Natural killer cell (primary cell): ENCODE results near the gene BIRC3. TPM values are rescaled to one million over a fixed set of nuclear protein-coding genes. Genes with fewer than 3 reads are reported as not detected.
"Not testable (repeated sequence)": the region's sequence is repeated elsewhere in the genome, so short reads cannot be mapped to it uniquely, and the experiment has no call there.

Source experiments
- ATAC-seq, 3 donors: fragments of 150-1000 bp in 2 of 3; fragments of 200-7000 bp in 1 of 3; cut with Tn5 transposase; 1 replicate in 1 of 3; 2 replicates in 2 of 3; pipeline ENCODE4 v1.10.0; 2021; ENCODE audit warnings: mild to moderate bottlenecking in 2 of 3, moderate library complexity in 2 of 3
- DNase-seq, 2 donors: peaks; one replicate each; pipeline versions ENCODE4 v3.0.0 to v3.0.0-alpha.2; 2013 to 2021; ENCODE audit warnings: mixed read lengths in 1 of 2
- H3K27ac ChIP-seq: one replicate; pipeline ENCODE4 v1.5.1; 2013; ENCODE audit warnings: mild to moderate bottlenecking, low read length
- H3K27me3 ChIP-seq: one replicate; pipeline ENCODE4 v1.6.1; 2013; ENCODE audit warnings: low read length; ENCODE audit not compliant: control insufficient read depth, insufficient read depth
- H3K36me3 ChIP-seq: one replicate; pipeline ENCODE4 v1.6.1; 2013; ENCODE audit warnings: low read length; ENCODE audit not compliant: control insufficient read depth, insufficient read depth
- H3K4me1 ChIP-seq: one replicate; pipeline ENCODE4 v1.6.1; 2013; ENCODE audit warnings: low read length; ENCODE audit not compliant: control insufficient read depth, insufficient read depth
- H3K4me3 ChIP-seq: one replicate; pipeline ENCODE4 v1.5.1; 2013; ENCODE audit warnings: low read length
- H3K9me3 ChIP-seq: one replicate; pipeline ENCODE4 v1.6.1; 2013; ENCODE audit warnings: low read length; ENCODE audit not compliant: control insufficient read depth, insufficient read depth
- H3K27ac Mint-ChIP-seq, 2 donors: one replicate each; pipeline ENCODE4 v1.8.0; 2022; ENCODE audit warnings: mild to moderate bottlenecking in 2 of 2, mixed read lengths in 2 of 2, moderate library complexity in 1 of 2
- H3K27me3 Mint-ChIP-seq, 2 donors: one replicate each; pipeline ENCODE4 v1.8.0; 2022; ENCODE audit warnings: low read depth in 2 of 2, mixed read lengths in 2 of 2
- H3K36me3 Mint-ChIP-seq: one replicate; pipeline ENCODE4 v1.8.0; 2022; ENCODE audit warnings: mixed read lengths
- H3K4me1 Mint-ChIP-seq, 2 donors: one replicate each; pipeline ENCODE4 v1.8.0; 2022; ENCODE audit warnings: mixed read lengths in 2 of 2
- H3K4me3 Mint-ChIP-seq: one replicate; pipeline ENCODE4 v1.8.0; 2022; ENCODE audit warnings: mild to moderate bottlenecking, moderate library complexity, mixed read lengths
- H3K9me3 Mint-ChIP-seq, 2 donors: one replicate each; pipeline ENCODE4 v1.8.0; 2022; ENCODE audit warnings: mixed read lengths in 2 of 2
- WGBS: methylation state at CpG from one replicate; pipeline ENCODE4 v1.1.7; 2013; ENCODE audit warnings: missing lambda C conversion rate; ENCODE audit not compliant: insufficient coverage; 5-methylcytosine and 5-hydroxymethylcytosine counted together
- intact Hi-C: fragments of 100-400 bp; cut with micrococcal nuclease; formaldehyde crosslinking; loops from one replicate; pipeline ENCODE4 v1.14.2; 2022
- total RNA-seq, 4 donors: library from RNA; stranded (reverse); fragments of 120-200 nt in 1 of 4; gene quantifications; one replicate each; pipeline versions ENCODE4 v1.2.3 to v1.2.4, GENCODE V29; 2013 to 2022
- TF ChIP-seq, protein P1 (sequence below): fragments of 200-600 bp; IDR thresholded peaks from one replicate; pipeline ENCODE4 v1.8.0; 2022; ENCODE audit warnings: antibody characterized with exemption

The BIRC3 gene
- total RNA-seq, 3 donors from 2014 or later (not counting 1 experiment from before 2014, with no cell fraction given) = 14.2 to 92.3 (median 20.1) TPM

DNA sequence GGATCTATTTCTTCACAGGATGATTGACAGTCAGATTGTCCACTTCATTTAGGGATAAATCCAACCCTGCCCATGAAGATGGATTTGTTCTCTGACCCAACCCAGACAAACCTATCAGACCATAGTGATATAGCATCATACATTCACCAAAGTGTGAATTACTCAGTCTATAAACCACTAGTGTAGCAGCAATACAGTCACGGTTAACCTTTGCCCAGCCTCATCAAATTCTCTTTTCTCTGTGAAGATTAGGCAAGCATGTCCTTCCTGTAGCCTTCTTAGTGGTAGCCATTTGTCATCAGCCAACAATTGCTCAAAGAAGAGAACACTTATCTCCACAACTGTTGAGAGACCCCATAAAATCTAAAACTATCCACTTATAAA, 15.3 kb downstream of the BIRC3 start:
- no peak overlapping the region for H3K27ac ChIP-seq
- no peak overlapping the region for H3K4me3 ChIP-seq
- no peaks in the 10 kb centered on the region for H3K9me3 Mint-ChIP-seq
- ATAC-seq = no peak
- H3K36me3 Mint-ChIP-seq = peaks cover 12% of the 10 kb centered on the region
- H3K27me3 ChIP-seq = no peaks in the 10 kb centered on the region
- H3K27me3 Mint-ChIP-seq = no peaks in the 10 kb centered on the region
- intact Hi-C loops = no loop called here
- TF ChIP-seq, protein P1, sequence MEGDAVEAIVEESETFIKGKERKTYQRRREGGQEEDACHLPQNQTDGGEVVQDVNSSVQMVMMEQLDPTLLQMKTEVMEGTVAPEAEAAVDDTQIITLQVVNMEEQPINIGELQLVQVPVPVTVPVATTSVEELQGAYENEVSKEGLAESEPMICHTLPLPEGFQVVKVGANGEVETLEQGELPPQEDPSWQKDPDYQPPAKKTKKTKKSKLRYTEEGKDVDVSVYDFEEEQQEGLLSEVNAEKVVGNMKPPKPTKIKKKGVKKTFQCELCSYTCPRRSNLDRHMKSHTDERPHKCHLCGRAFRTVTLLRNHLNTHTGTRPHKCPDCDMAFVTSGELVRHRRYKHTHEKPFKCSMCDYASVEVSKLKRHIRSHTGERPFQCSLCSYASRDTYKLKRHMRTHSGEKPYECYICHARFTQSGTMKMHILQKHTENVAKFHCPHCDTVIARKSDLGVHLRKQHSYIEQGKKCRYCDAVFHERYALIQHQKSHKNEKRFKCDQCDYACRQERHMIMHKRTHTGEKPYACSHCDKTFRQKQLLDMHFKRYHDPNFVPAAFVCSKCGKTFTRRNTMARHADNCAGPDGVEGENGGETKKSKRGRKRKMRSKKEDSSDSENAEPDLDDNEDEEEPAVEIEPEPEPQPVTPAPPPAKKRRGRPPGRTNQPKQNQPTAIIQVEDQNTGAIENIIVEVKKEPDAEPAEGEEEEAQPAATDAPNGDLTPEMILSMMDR = no peak
- no peak overlapping the region for H3K4me3 Mint-ChIP-seq
- H3K27ac Mint-ChIP-seq = peak overlapping the region in 1 of 2 donors; percentile 4
- WGBS = 67% methylated on average over 1 of the region's 1 CpG
- no peaks in the 10 kb centered on the region for H3K9me3 ChIP-seq
- no peaks in the 10 kb centered on the region for H3K4me1 ChIP-seq
- H3K36me3 ChIP-seq = peaks cover 77% of the 10 kb centered on the region
- peaks cover 0 to 4% of the 10 kb centered on the region in 2 donors for H3K4me1 Mint-ChIP-seq
- DNase-seq = no peak

DNA sequence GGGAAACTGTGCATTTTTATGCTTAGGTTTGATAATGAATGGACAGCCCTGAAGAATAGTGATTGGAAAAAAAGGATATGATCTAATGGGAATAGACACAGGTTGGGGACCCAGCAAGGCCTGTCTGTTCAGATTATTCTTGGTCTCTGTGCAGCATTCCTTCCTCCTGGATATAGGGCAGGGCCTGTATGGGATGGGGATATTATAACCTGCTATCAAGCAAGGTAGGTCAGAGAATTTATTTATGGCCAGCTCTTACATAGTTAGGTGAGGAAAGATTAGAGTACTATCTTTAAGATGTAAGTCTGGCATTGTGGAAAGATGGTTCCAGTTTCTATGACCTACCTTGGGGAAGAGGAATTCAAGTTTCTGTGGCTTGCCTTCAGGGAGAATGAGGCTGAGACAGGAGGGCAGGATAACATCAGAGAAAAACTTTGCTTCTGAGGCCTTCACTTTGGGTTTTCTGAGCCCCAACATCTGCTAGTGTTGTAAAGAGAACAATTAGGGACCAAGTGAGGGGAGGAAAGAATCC, 21.3 kb downstream of the BIRC3 start:
- DNase-seq (no peak), ATAC-seq (no peak)
- peaks cover 34% of the 10 kb centered on the region for H3K36me3 ChIP-seq
- Mint-ChIP-seq H3K27me3 (no peaks in the 10 kb centered on the region), H3K36me3 (no peaks in the 10 kb centered on the region), H3K27ac (no peak overlapping the region), H3K4me3 (no peak overlapping the region), H3K9me3 (no peaks in the 10 kb centered on the region), H3K4me1 (peaks cover 5% of the 10 kb centered on the region in 2 donors)
- H3K27ac ChIP-seq = no peak overlapping the region
- intact Hi-C loops = no loop called here
- H3K4me3 ChIP-seq = no peak overlapping the region
- no peaks in the 10 kb centered on the region for H3K27me3 ChIP-seq
- H3K4me1 ChIP-seq = peaks cover 2% of the 10 kb centered on the region
- H3K9me3 ChIP-seq = no peaks in the 10 kb centered on the region
- TF ChIP-seq, protein P1 = no peak

DNA sequence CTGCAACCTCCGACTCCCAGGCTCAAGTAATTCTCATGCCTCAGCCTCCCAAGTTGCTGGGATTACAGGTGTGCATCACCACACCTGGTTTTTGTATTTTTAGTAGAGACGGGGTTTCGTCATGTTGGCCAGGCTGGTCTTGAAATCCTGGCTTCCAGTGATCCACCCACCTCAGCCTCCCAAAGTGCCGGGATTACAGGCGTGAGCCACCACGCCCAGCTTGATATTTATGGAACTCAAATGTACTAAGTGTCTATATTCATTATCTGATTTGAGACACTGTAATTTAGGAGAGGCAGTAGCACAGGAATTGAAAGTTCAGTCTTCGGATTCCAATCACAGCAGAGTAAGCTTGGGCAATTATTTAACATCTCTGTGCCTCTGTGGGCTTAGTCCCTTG, 24.0 kb downstream of the BIRC3 start:
- ATAC-seq, H3K27ac Mint-ChIP-seq: not testable (repeated sequence)
- intact Hi-C loops = loop anchor here (1.0 to 5.0 kb wide), 3 partner anchors 154 to 325 kb away; no protein-coding TSS in a partner anchor

DNA sequence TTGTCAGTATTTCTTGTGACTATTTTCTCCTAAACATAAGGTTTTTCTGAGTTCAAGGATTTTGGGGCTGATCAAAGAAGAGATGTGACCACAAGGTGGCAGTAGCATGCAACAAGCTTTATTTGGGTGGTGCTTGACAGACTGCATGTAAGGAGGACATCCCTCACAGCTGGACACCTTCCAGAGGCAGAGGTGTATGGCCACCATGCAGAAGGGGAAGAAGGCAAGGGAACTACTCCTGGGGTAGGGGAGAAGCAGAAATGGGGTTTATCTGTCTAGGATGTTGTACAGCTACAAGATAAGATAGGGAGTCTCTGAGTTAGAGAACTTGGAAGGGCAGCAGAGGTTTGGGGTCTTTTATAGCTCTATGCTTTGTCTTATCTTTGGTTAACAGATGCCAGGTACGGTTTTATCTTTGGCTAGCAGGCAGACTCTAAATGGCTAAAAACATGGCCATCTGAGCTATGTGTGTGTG, 24.6 kb downstream of the BIRC3 start:
- intact Hi-C loops = loop anchor here (1.0 to 5.0 kb wide), 3 partner anchors 153 to 325 kb away; no protein-coding TSS in a partner anchor
- Histone ChIP-seq H3K9me3 (no peaks in the 10 kb centered on the region), H3K4me1 (peaks cover 6% of the 10 kb centered on the region), H3K27ac (no peak overlapping the region), H3K27me3 (no peaks in the 10 kb centered on the region), H3K4me3 (no peak overlapping the region), H3K36me3 (peaks cover 18% of the 10 kb centered on the region)
- Mint-ChIP-seq H3K9me3 (no peaks in the 10 kb centered on the region), H3K27me3 (no peaks in the 10 kb centered on the region), H3K4me3 (peak overlapping the region; percentile 5), H3K36me3 (no peaks in the 10 kb centered on the region), H3K27ac (no peak overlapping the region), H3K4me1 (peaks cover 17 to 18% of the 10 kb centered on the region in 2 donors)
- DNase-seq = peak; percentile 51 to 92
- TF ChIP-seq, protein P1 = peak; percentile 84
- ATAC-seq = peak; percentile 41 to 63 (median 47)
- no CpG with 5 or more reads among the region's 1 CpG for WGBS

More for the DNA sequence above, 24.0 kb downstream of the BIRC3 start:
- H3K9me3 Mint-ChIP-seq, DNase-seq, H3K27ac ChIP-seq, H3K4me1 ChIP-seq, H3K4me3 Mint-ChIP-seq, H3K27me3 ChIP-seq, H3K9me3 ChIP-seq, H3K36me3 Mint-ChIP-seq, H3K27me3 Mint-ChIP-seq, H3K4me3 ChIP-seq: not testable (repeated sequence)
- peaks cover 23% of the 10 kb centered on the region for H3K36me3 ChIP-seq
- 87% methylated on average over 4 of the region's 7 CpGs for WGBS
- peaks cover 12 to 13% of the 10 kb centered on the region in 2 donors for H3K4me1 Mint-ChIP-seq
